ENCODE measurements around the gene RBMX2. TPM values are rescaled to one million over a fixed set of nuclear protein-coding genes. Genes with fewer than 3 reads are reported as not detected.
"Not testable (repeated sequence)": the region's sequence is repeated elsewhere in the genome, so short reads cannot be mapped to it uniquely, and the experiment has no call there.

RBMX2 gene
- polyA plus RNA-seq, 1 experiment, result 24.0 TPM

GRCh38 chrX:130419263-130419662 is 17.5 kb downstream of the RBMX2 start:
- CTCF ChIA-PET, result no interaction called here

GRCh38 chrX:130426531-130426930 is 24.7 kb downstream of the RBMX2 start:
- Histone ChIP-seq H3K9me3 (ENCODE audit: control insufficient read depth, insufficient read depth, low read length) (no peaks in the 10 kb centered on the region), H3K27ac (ENCODE audit: low read depth, low read length) (no peak overlapping the region), H3K4me3 (ENCODE audit: low read depth, low read length) (no peak overlapping the region), H3K27me3 (ENCODE audit: control insufficient read depth, insufficient read depth, low read length) (no peaks in the 10 kb centered on the region)
- ChIA-PET POLR2A (no interaction called here), CTCF (no interaction called here)
- DNase-seq (ENCODE audit: low read depth, low spot score), result no peak
- no peak for TF ChIP-seq CTCF (IDR thresholded peaks at IDR 0.05; ENCODE audit: low read depth, low read length)

More at GRCh38 chrX:130419263-130419662, 17.5 kb downstream of the RBMX2 start:
- Histone ChIP-seq H3K27ac (ENCODE audit: low read depth, low read length) (no peak overlapping the region), H3K9me3 (ENCODE audit: control insufficient read depth, insufficient read depth, low read length) (no peaks in the 10 kb centered on the region), H3K27me3 (ENCODE audit: control insufficient read depth, insufficient read depth, low read length) (no peaks in the 10 kb centered on the region), H3K4me3 (ENCODE audit: low read depth, low read length) (no peak overlapping the region)
- TF ChIP-seq CTCF (IDR thresholded peaks at IDR 0.05; ENCODE audit: low read depth, low read length), result no peak
- POLR2A ChIA-PET, result no interaction called here
- DNase-seq (ENCODE audit: low read depth, low spot score), result no peak

GRCh38 chrX:130429236-130429635 is 27.4 kb downstream of the RBMX2 start:
- H3K4me3 ChIP-seq (ENCODE audit: low read depth, low read length); CTCF ChIA-PET; H3K27me3 ChIP-seq (ENCODE audit: control insufficient read depth, insufficient read depth, low read length); H3K27ac ChIP-seq (ENCODE audit: low read depth, low read length); DNase-seq (ENCODE audit: low read depth, low spot score); H3K9me3 ChIP-seq (ENCODE audit: control insufficient read depth, insufficient read depth, low read length); POLR2A ChIA-PET: not testable (repeated sequence)

- no peak overlapping the region for H3K27ac ChIP-seq (ENCODE audit: low read depth, low read length)
- H3K4me3 ChIP-seq (ENCODE audit: low read depth, low read length), result no peak overlapping the region
- DNase-seq (ENCODE audit: low read depth, low spot score), result no peak
- TF ChIP-seq CTCF (IDR thresholded peaks at IDR 0.05; ENCODE audit: low read depth, low read length), result no peak
- no peaks in the 10 kb centered on the region for H3K27me3 ChIP-seq (ENCODE audit: control insufficient read depth, insufficient read depth, low read length)
- H3K9me3 ChIP-seq (ENCODE audit: control insufficient read depth, insufficient read depth, low read length), result no peaks in the 10 kb centered on the region
- ChIA-PET POLR2A (no interaction called here), CTCF (no interaction called here)
Measured at GRCh38 chrX:130435937-130436336, 34.1 kb downstream of the RBMX2 start.

GRCh38 chrX:130437996-130438395 is 36.2 kb downstream of the RBMX2 start:
- H3K4me3 ChIP-seq (ENCODE audit: low read depth, low read length); POLR2A ChIA-PET; H3K27ac ChIP-seq (ENCODE audit: low read depth, low read length); H3K27me3 ChIP-seq (ENCODE audit: control insufficient read depth, insufficient read depth, low read length); H3K9me3 ChIP-seq (ENCODE audit: control insufficient read depth, insufficient read depth, low read length); DNase-seq (ENCODE audit: low read depth, low spot score): not testable (repeated sequence)
- CTCF ChIA-PET, result interaction anchor here (0.6 kb wide), 1 partner anchor 116 kb away, joined by 6 read pairs; no protein-coding TSS in a partner anchor

- no peak overlapping the region for H3K4me3 ChIP-seq (ENCODE audit: low read depth, low read length)
- no peak for DNase-seq (ENCODE audit: low read depth, low spot score)
- no peaks in the 10 kb centered on the region for H3K9me3 ChIP-seq (ENCODE audit: control insufficient read depth, insufficient read depth, low read length)
- no peak for TF ChIP-seq CTCF (IDR thresholded peaks at IDR 0.05; ENCODE audit: low read depth, low read length)
- no peaks in the 10 kb centered on the region for H3K27me3 ChIP-seq (ENCODE audit: control insufficient read depth, insufficient read depth, low read length)
- POLR2A ChIA-PET, result no interaction called here
- no peak overlapping the region for H3K27ac ChIP-seq (ENCODE audit: low read depth, low read length)
- CTCF ChIA-PET, result no interaction called here
Measured at GRCh38 chrX:130443875-130444274, 42.1 kb downstream of the RBMX2 start.

Measured in AG04450 (cell line).